Choroid plexus epithelial cell (primary cell): ENCODE measurements around the gene RSPH10B.
"Not testable (repeated sequence)": the region's sequence is repeated elsewhere in the genome, so short reads cannot be mapped to it uniquely, and the experiment has no call there.

Source experiments
- DNase-seq: peaks from one replicate; pipeline ENCODE4 v3.0.0-alpha.2; 2010; ENCODE audit warnings: low read depth
- H3K4me3 ChIP-seq: 2 replicates; pipeline ENCODE4 v1.5.1; 2011; ENCODE audit warnings: low read depth, mild to moderate bottlenecking, control low read depth, low read length, moderate library complexity
- CTCF ChIP-seq: conservative IDR thresholded peaks from 2 replicates; pipeline ENCODE4 v1.5.1; 2011; ENCODE audit warnings: low read depth, mild to moderate bottlenecking, control low read depth, inconsistent platforms, low read length, moderate library complexity

Gene RSPH10B

GRCh38 chr7:5903002-5903401, 67.5 kb downstream of the RSPH10B start:
- not testable (repeated sequence) for DNase-seq, H3K4me3 ChIP-seq

GRCh38 chr7:5898480-5899224, 71.8 kb downstream of the RSPH10B start, which contains the start of gene CCZ1:
Gene CCZ1, plus strand, starts transcription at chr7:5898733. Its CDS starts 67 bp downstream, at chr7:5898800.
- TF ChIP-seq CTCF = peak; percentile 41
- peak; percentile 55 for DNase-seq
- H3K4me3 ChIP-seq = peak within 1 kb of the TSS; percentile 49

GRCh38 chr7:5897369-5897919, 73.0 kb downstream of the RSPH10B start:
- DNase-seq, H3K4me3 ChIP-seq: not testable (repeated sequence)

- TF ChIP-seq CTCF = no peak
- no peak for DNase-seq
- H3K4me3 ChIP-seq = no peak overlapping the region
These were observed 78.0 kb downstream of the RSPH10B start for GRCh38 chr7:5892498-5892897.

GRCh38 chr7:5890244-5890643, 80.2 kb downstream of the RSPH10B start:
- DNase-seq, H3K4me3 ChIP-seq: not testable (repeated sequence)

- DNase-seq, H3K4me3 ChIP-seq: not testable (repeated sequence)
These were observed 82.5 kb downstream of the RSPH10B start for GRCh38 chr7:5888021-5888420.

- H3K4me3 ChIP-seq, DNase-seq: not testable (repeated sequence)
These were observed 86.1 kb downstream of the RSPH10B start for GRCh38 chr7:5884431-5884830.

GRCh38 chr7:5880106-5880505, 90.4 kb downstream of the RSPH10B start:
- DNase-seq, H3K4me3 ChIP-seq: not testable (repeated sequence)

- H3K4me3 ChIP-seq, DNase-seq: not testable (repeated sequence)
These were observed 90.9 kb downstream of the RSPH10B start for GRCh38 chr7:5879591-5879990.
